Left colon (tissue), 2 donors: Measurements from ENCODE around the gene CRYBG2. TPM values are rescaled to one million over a fixed set of nuclear protein-coding genes. Genes with fewer than 3 reads are reported as not detected.

Source experiments
- ATAC-seq: fragments of 200-7000 bp; cut with Tn5 transposase; one replicate; pipeline ENCODE4 v1.9.1; 2020; ENCODE audit warnings: mild to moderate bottlenecking, moderate library complexity
- DNase-seq, 2 donors: peaks; one replicate each; pipeline ENCODE4 v3.0.0-alpha.2; 2020
- intact Hi-C, 2 donors: fragments of 100-400 bp; cut with DNase I in 1 of 2; cut with micrococcal nuclease in 1 of 2; formaldehyde crosslinking; loops; one replicate each; pipeline versions ENCODE4 v1.11.2 to v1.14.0; 2022; cut with DNase I, micrococcal nuclease
- total RNA-seq, 2 donors: library from RNA; stranded (reverse); fragmentation: NEBNext Ultra II Directional; extraction: Animal tissue kit (Norgen Biotek cat#: 25700); gene quantifications; one replicate each; pipeline ENCODE4 v1.2.1, GENCODE V29; 2021
- donor health status: DM: no; HTN: no; CAD: no.
- donor health status: DM: yes; HTN: yes; CAD: no.

The CRYBG2 gene
- total RNA-seq, 2 donors from 2014 or later: 21.5 to 69.3 TPM

DNA sequence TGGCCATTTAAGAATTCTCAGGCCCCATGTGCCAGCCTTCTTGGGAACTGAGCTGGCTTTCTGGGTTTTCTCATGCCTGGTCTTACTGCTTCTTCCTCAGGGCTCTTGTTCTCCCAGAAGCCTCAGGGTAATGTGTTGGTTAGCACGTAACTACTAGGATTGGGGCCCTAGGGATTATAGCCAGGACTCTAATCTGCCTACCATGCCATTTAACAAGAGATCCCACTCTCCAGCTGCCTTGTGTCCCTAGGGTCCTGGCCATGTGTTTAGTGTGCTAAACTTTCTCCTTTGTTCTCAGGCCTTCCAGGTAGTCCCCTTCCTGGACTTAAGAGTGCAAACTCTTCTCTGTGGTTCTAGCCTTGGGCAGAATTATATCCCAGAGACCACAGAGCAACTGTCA is 76.2 kb downstream of the CRYBG2 start:
- DNase-seq (no peak), ATAC-seq (no peak)
- intact Hi-C loops: loop anchor here in 1 of 2 donors (10.0 kb wide), 1 partner anchor 47 kb away; no protein-coding TSS in a partner anchor

DNA sequence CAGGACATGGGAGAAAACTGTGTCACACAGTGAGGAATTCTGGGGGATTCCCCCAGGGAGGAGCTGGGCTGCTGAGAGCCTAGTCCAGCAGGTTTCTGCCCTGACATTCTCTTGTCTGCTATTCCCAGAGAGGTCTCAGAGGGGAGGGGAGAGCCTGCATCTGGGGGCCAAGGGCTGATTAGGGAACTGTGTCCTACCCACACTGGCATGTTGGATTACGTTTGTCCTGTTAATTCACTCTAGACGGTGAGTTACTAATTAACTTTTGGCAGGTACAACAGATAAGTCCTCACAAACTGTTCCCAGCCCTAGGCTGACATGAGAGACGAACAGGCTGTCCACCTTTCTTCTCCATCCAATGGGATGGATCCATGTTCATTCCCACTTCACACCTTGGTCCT is 76.7 kb downstream of the CRYBG2 start:
- intact Hi-C loops: loop anchor here in 1 of 2 donors (10.0 kb wide), 1 partner anchor 48 kb away; no protein-coding TSS in a partner anchor
- peak; percentile 41 for ATAC-seq
- DNase-seq: peak; percentile 39 to 58

DNA sequence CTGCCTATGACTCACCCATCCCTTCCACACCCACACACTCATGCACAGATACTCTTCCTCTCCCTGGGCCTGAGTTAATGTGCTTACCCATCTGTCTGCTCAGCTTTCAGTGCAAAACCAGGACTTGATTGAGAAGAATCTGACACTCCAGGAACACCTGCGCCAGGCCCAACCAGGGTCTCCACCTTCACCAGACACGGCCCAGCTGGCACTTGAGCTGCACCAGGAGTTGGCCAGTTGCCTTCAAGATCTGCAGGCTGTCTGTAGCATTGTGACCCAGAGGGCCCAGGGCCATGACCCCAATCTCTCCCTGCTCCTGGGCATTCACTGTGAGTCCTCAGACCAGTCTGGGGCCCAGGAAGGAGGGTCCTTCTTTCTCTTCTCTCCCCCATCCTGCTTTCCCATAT is 77.5 kb downstream of the CRYBG2 start:
- DNase-seq: peak in 1 of 2 donors; percentile 59
- intact Hi-C loops: loop anchor here in 1 of 2 donors (10.0 kb wide), 1 partner anchor 48 kb away; no protein-coding TSS in a partner anchor
- ATAC-seq: peak; percentile 48

DNA sequence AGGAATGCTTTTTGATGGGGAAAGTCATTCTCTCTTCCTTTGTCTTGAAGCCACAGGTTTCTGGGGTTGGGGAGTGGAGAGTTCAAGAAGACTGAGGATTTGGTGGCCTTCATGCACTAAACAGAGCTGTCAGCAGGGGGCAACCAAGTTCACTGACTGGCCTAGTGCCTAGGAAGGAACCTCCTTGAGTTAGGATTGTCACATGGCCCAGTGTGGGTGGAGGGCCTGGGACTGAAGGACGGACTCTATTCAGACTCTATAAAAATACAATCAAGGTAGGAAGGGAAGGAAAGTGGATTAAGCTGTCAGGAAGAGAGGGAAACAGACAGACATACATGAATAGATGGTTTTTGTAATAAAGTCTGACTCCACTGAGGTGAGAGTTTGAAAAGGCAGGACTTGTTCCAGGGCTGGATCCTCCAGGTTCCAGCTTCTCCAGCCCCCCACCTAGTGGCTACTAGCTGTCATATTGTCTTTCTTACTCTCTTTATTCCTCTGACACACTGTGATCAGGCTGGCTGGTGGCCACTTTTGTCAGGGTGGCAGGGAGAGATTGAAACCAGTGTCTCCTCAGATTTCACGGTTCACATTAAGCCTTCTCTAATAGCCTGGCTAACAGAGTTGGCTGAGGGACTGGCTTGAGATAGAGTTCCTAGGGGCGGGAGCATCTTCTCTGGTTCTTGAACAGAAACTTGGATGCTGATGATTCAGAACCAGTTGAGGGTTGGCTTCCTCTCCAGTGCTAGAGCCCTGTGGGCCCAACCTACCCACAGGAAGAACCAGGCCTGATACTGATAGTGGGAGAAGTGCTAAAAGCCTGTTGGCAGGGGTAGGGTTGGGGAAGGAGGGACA is 78.1 kb downstream of the CRYBG2 start:
- intact Hi-C loops: loop anchor here (2.0 to 10.0 kb wide), 2 partner anchors 47 to 49 kb away; no protein-coding TSS in a partner anchor
- ATAC-seq (peak; percentile 47), DNase-seq (peak; percentile 90 to 91)

DNA sequence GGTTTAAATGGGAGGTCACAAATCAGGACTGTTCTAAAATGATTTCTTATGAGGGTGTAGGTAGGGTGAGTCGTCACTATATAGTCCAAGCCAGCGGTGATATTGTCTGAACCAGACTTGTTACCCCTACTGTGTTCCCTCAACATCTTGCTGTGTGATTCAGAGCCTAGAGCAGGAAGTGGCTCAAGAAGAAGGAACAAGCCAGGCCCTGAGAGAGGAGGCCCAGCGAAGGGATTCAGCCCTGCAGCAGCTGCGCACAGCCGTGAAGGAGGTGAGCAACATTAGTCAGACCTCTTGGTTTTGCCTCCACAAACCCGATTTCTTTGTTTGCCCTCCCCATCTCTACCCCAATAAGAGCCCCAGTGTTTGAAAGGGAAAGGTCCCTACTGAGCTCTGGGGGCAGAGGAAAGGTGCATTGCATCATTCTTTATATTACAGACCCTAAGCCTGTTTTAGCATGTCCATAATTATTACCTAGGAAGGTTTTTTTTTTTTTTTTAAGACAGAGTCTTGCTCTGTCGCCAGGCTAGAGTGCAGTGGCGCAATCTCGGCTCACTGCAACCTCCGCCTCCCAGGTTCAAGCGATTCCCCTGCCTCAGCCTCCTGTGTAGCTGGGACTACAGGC is 79.0 kb downstream of the CRYBG2 start:
- intact Hi-C loops: loop anchor here (2.0 to 10.0 kb wide), 2 partner anchors 48 to 50 kb away; no protein-coding TSS in a partner anchor
- peak in 1 of 2 donors; percentile 34 for DNase-seq
- no peak for ATAC-seq

Other genes with a start within 250 kb of the CRYBG2 start
- gene PDIK1L, start 242.3 kb downstream of the CRYBG2 start, total RNA-seq: 10 to 100 TPM; 15.5 to 15.9 TPM
- gene FAM110D, start 195.1 kb downstream of the CRYBG2 start, total RNA-seq: 1 to 10 TPM in 1 of 2 donors, under 1 TPM in 1; 0.85 to 1.0 TPM
- gene C1orf232, start 185.2 kb downstream of the CRYBG2 start, total RNA-seq: not detected
- gene ZNF593, start 184.2 kb downstream of the CRYBG2 start, total RNA-seq: 10 to 100 TPM; 17.6 to 21.2 TPM
- not detected for gene ZNF593OS, start 182.3 kb downstream of the CRYBG2 start, total RNA-seq
- 10 to 100 TPM; 37.3 to 45.6 TPM for gene CNKSR1, start 176.6 kb downstream of the CRYBG2 start, total RNA-seq
- gene CATSPER4, start 163.5 kb downstream of the CRYBG2 start, total RNA-seq: not detected
- gene CEP85, start 119.9 kb downstream of the CRYBG2 start, total RNA-seq: 10 to 100 TPM; 11.4 to 16.7 TPM
- gene SH3BGRL3, start 74.0 kb downstream of the CRYBG2 start, total RNA-seq: 100 to 1,000 TPM; 401 to 409 TPM
- 10 to 100 TPM in 1 of 2 donors, 1 to 10 TPM in 1; 10.0 to 13.4 TPM for gene UBXN11, start 47.5 kb downstream of the CRYBG2 start, total RNA-seq
- 10 to 100 TPM in 1 of 2 donors, 1 to 10 TPM in 1; 5.7 to 12.9 TPM for gene CD52, start 36.2 kb downstream of the CRYBG2 start, total RNA-seq
- gene ZNF683, start 18.6 kb upstream of the CRYBG2 start, total RNA-seq: not detected
- not detected for gene LIN28A, start 56.7 kb upstream of the CRYBG2 start, total RNA-seq
- 100 to 1,000 TPM; 124 to 126 TPM for gene DHDDS, start 78.2 kb upstream of the CRYBG2 start, total RNA-seq
- 100 to 1,000 TPM; 243 to 270 TPM for gene HMGN2, start 118.3 kb upstream of the CRYBG2 start, total RNA-seq
- 100 to 1,000 TPM; 173 to 192 TPM for gene RPS6KA1, start 175.6 kb upstream of the CRYBG2 start, total RNA-seq